Smooth muscle cell (in vitro differentiated cells): ENCODE measurements around the gene GSTT2B. TPM values are rescaled to one million over a fixed set of nuclear protein-coding genes. Genes with fewer than 3 reads are reported as not detected.
A peak's percentile ranks its signal among the peaks of the same experiment; 100 is the strongest.
"Not testable (repeated sequence)": the region's sequence is repeated elsewhere in the genome, so short reads cannot be mapped to it uniquely, and the experiment has no call there.

Source experiments
- DNase-seq: peaks from one replicate; lab custom pipeline; 2025; ENCODE audit not compliant: unreplicated experiment; lab: John Stamatoyannopoulos, UW
- H2AFZ ChIP-seq: fragments of 200-600 bp; sonication (generic); 2 replicates; pipeline ENCODE4 v1.6.0; 2016; ENCODE audit warnings: antibody characterized with exemption, low read depth, mild to moderate bottlenecking
- H3F3A ChIP-seq: fragments of 200-600 bp; sonication (generic); 2 replicates; pipeline ENCODE4 v1.6.0; 2017; ENCODE audit warnings: antibody characterized with exemption, low read depth
- H3K27ac ChIP-seq: fragments of 200-600 bp; sonication (generic); 2 replicates; pipeline ENCODE4 v1.5.1; 2016; ENCODE audit warnings: low read depth, mild to moderate bottlenecking
- H3K27me3 ChIP-seq: fragments of 200-600 bp; sonication (generic); 2 replicates; pipeline ENCODE4 v1.6.1; 2016; ENCODE audit warnings: low read depth, mild to moderate bottlenecking
- H3K36me3 ChIP-seq: fragments of 200-600 bp; sonication (generic); 2 replicates; pipeline ENCODE4 v1.5.1; 2016; ENCODE audit warnings: low read depth
- H3K4me1 ChIP-seq: fragments of 200-600 bp; sonication (generic); 2 replicates; pipeline ENCODE4 v1.5.1; 2016; ENCODE audit warnings: low read depth
- H3K4me2 ChIP-seq: fragments of 200-600 bp; sonication (generic); 2 replicates; pipeline ENCODE4 v1.6.0; 2016; ENCODE audit warnings: mild to moderate bottlenecking
- H3K4me3 ChIP-seq: fragments of 200-600 bp; sonication (generic); 2 replicates; pipeline ENCODE4 v1.5.1; 2016; ENCODE audit warnings: mild to moderate bottlenecking
- H3K79me2 ChIP-seq: fragments of 200-600 bp; sonication (generic); 2 replicates; pipeline ENCODE4 v1.6.0; 2016; ENCODE audit warnings: low read depth, mild to moderate bottlenecking
- H3K9ac ChIP-seq: fragments of 200-600 bp; sonication (generic); 2 replicates; pipeline ENCODE4 v1.6.0; 2016; ENCODE audit warnings: low read depth
- H3K9me3 ChIP-seq: fragments of 200-600 bp; sonication (generic); replicated peaks from 2 replicates; pipeline ENCODE4 v1.5.1; 2016; ENCODE audit warnings: low read depth
- H4K20me1 ChIP-seq: fragments of 200-600 bp; sonication (generic); 2 replicates; pipeline ENCODE4 v1.6.0; 2016; ENCODE audit warnings: low read depth
- WGBS: methylation state at CpG from one replicate; pipeline ENCODE4 v1.1.7; 2016; ENCODE audit warnings: low lambda C conversion rate; 5-methylcytosine and 5-hydroxymethylcytosine counted together
- polyA plus RNA-seq: library from polyadenylated mRNA; unstranded; fragments of >200 nt; fragmentation: Nextera tagmentation; extraction: Ambion mirVana; gene quantifications from 2 replicates; pipeline ENCODE4 v1.2.1, GENCODE V29; 2016
- total RNA-seq: library from RNA; depleted of rRNA; stranded (reverse); fragments of >200 nt; gene quantifications from 2 replicates; pipeline ENCODE4 v1.2.3, GENCODE V29; 2014
- TF ChIP-seq, protein P1 (sequence below): fragments of 200-600 bp; sonication (generic); IDR thresholded peaks from 2 replicates; pipeline ENCODE4 v1.5.1; 2017; ENCODE audit warnings: borderline replicate concordance, mild to moderate bottlenecking, antibody characterized with exemption; ENCODE audit not compliant: insufficient read depth, poor library complexity, severe bottlenecking

The GSTT2B gene
- total and polyA plus RNA-seq, 2 experiments from 2014 or later, result 2.0 TPM; not detected in 1

DNA sequence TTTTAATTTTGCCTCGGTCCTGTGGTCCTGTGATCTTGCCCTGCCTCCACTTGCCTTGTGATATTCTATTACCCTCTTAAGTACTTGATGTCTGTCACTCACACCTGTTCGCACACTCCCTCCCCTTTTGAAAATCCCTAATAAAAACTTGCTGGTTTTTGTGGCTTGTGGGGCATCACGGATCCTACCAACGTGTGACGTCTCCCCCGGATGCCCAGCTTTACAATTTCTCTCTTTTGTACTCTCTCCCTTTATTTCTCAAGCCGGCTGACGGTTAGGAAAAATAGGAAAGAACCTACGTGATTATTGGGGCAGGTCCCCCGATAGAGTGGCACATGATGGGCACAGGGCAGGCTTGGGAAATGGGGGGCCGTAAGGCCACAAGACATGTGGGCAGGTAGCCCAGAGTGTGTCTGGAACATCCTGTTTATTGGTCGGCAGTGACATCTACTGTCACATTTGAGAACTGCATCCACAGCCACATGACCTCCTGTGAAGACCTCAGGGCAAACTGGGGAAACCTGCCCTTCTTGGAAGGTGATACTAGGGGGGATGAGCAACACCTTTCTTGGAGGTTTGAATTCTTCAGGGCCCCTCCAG lies 4.6 kb downstream of the GSTT2B start:
- H3F3A ChIP-seq, H3K36me3 ChIP-seq, H3K4me1 ChIP-seq, H4K20me1 ChIP-seq, H3K9me3 ChIP-seq, H3K27ac ChIP-seq, H3K9ac ChIP-seq, H3K79me2 ChIP-seq, H3K4me3 ChIP-seq, H3K27me3 ChIP-seq, H2AFZ ChIP-seq: not testable (repeated sequence)
- peak; percentile 14 for DNase-seq
- H3K4me2 ChIP-seq, result peak overlapping the region; percentile 59
- TF ChIP-seq, protein P1, sequence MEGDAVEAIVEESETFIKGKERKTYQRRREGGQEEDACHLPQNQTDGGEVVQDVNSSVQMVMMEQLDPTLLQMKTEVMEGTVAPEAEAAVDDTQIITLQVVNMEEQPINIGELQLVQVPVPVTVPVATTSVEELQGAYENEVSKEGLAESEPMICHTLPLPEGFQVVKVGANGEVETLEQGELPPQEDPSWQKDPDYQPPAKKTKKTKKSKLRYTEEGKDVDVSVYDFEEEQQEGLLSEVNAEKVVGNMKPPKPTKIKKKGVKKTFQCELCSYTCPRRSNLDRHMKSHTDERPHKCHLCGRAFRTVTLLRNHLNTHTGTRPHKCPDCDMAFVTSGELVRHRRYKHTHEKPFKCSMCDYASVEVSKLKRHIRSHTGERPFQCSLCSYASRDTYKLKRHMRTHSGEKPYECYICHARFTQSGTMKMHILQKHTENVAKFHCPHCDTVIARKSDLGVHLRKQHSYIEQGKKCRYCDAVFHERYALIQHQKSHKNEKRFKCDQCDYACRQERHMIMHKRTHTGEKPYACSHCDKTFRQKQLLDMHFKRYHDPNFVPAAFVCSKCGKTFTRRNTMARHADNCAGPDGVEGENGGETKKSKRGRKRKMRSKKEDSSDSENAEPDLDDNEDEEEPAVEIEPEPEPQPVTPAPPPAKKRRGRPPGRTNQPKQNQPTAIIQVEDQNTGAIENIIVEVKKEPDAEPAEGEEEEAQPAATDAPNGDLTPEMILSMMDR, result peak; percentile 86
- 13% methylated on average over 12 of the region's 12 CpGs for whole genome bisulfite sequencing

DNA sequence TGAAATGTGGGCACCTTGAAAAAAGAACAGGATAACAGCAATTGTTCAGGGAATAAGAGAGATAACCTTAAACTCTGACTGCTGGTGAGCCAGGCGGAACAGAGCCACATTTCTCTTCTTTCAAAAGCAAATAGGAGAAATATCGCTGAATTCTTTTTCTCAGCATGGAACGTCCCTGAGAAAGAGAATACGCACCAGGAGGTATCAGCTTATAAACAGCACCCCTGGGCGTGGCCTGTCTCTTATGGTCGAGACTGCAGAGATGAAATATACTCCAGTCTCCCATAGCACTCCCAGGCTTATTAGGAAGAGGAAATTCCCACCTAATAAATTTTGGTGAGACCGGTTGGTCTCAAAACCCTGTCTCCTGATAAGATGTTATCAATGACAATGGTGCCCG lies 5.1 kb downstream of the GSTT2B start:
- H3K36me3 ChIP-seq, H3K4me2 ChIP-seq, H3K4me3 ChIP-seq, DNase-seq, H3K9ac ChIP-seq, H3K79me2 ChIP-seq, H3K4me1 ChIP-seq, H4K20me1 ChIP-seq, H2AFZ ChIP-seq, H3K27ac ChIP-seq, H3K9me3 ChIP-seq, H3K27me3 ChIP-seq, H3F3A ChIP-seq: not testable (repeated sequence)
- 38% methylated on average over 8 of the region's 8 CpGs for WGBS

DNA sequence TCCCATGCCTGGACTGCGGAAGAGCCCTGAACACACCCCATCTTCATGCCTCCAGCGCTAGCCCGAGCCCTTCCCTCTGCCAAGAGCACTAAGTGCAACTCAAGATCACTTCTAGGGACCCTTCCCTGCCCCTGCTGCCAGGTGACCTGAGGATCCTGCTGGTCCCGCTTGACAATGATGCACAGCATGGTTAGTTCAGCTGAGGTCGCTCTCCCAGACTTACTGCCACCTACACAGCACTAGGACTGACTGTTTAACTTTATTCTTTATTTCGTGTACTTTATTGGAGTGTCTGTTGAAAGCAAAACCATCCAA lies 6.0 kb downstream of the GSTT2B start:
- not testable (repeated sequence) for H4K20me1 ChIP-seq, H3F3A ChIP-seq, H3K27me3 ChIP-seq, H3K27ac ChIP-seq, H3K4me2 ChIP-seq, H3K36me3 ChIP-seq, DNase-seq, H3K79me2 ChIP-seq, H3K9ac ChIP-seq, H3K9me3 ChIP-seq, H3K4me3 ChIP-seq, H2AFZ ChIP-seq, H3K4me1 ChIP-seq
- 60% methylated on average over 6 of the region's 6 CpGs for WGBS

DNA sequence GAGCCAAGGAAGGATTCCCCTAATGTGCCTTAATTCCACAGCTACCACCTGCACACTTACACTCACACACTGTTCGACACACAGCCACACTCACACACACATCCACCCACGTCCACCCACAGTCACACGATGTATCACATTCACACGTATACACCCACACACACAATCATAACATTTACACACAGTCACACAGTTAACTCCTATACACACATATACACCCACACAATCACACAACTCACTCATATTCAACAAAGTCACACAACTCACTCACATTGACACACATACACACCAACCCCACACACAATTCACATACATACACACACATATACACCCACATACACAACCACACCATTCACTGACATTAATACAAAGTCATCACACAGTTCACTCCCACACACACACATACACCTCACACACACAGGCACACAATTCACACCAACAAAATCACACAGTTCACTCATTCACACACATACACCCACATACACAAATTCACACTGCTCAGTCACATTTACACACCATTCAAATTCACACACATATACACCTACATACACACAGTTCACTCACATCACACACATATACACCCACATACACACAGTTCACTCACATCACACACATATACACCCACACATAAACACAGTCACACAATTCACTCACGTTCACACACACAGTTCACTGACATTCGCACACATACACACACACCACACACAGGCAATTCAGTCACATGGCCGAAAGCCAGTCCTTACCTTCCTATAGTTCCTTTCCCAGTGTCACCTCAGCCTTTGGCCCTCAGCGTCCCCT lies 6.6 kb downstream of the GSTT2B start:
- H3K9me3 ChIP-seq, H3K4me3 ChIP-seq, H3K79me2 ChIP-seq, H3K4me1 ChIP-seq, H3K27ac ChIP-seq, H3F3A ChIP-seq, H3K4me2 ChIP-seq, H3K9ac ChIP-seq, DNase-seq, H3K36me3 ChIP-seq, H2AFZ ChIP-seq, H4K20me1 ChIP-seq, H3K27me3 ChIP-seq: not testable (repeated sequence)
- 75% methylated on average over 7 of the region's 8 CpGs for WGBS

DNA sequence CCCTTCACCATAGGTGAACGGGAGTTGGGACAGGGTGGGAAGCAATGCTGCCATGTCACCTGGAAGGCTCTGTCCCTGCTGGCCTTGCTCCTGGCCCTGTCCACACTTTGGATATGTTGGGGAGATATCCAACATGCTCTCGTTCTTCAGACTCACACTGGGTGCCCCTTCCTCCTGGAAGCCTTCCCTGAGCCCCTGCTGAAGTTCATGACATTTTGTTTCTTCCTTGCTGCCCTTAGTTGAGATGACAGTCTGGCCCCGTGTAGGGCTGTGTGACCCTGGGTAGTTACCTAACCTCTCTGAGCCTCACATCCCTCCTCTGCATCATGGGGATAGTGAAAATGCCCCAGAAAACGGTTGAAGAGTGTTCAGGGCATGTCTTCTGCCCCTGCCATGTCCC lies 7.5 kb downstream of the GSTT2B start:
- not testable (repeated sequence) for H3K79me2 ChIP-seq, DNase-seq, H2AFZ ChIP-seq, H3K9me3 ChIP-seq, H3K4me3 ChIP-seq, H3K27ac ChIP-seq, H4K20me1 ChIP-seq, H3K4me1 ChIP-seq, H3K36me3 ChIP-seq, H3K9ac ChIP-seq, H3F3A ChIP-seq, H3K27me3 ChIP-seq, H3K4me2 ChIP-seq
- 86% methylated on average over 4 of the region's 4 CpGs for WGBS

DNA sequence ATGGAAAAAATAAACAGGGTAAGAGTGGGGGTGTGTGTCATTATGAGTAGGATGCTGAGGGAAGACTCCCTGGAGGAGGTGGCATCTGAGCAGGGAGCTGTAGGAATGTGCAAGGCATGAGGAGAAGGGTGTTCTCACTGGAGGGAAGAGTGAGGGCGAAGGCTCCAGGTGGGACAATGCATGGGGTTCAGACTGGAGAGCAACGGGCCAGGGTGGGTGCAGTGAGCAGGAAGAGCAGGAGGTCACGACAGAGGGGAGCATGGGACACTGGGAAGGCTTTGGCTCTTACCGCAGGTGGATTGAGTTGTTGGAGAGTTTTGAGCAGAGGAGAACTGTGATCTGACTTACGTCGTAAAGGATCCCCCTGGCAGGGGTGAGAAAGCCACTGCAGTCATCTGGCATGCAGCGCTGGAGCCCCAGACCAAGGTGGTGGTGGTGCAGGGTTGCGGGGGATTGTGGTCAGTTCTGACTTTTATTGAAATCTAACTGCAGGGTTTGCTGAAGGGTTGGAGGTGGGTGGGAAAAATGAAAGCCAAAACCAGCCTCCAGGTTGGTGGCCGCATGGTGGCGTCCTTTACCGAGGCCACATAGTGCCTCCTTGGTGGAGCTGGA lies 8.1 kb downstream of the GSTT2B start:
- H4K20me1 ChIP-seq, H3K36me3 ChIP-seq, DNase-seq, H3K9ac ChIP-seq, H3F3A ChIP-seq, H3K27ac ChIP-seq, H3K79me2 ChIP-seq, H3K4me1 ChIP-seq, H3K4me3 ChIP-seq, H3K9me3 ChIP-seq, H3K4me2 ChIP-seq, H2AFZ ChIP-seq, H3K27me3 ChIP-seq: not testable (repeated sequence)
- 79% methylated on average over 11 of the region's 11 CpGs for WGBS

DNA sequence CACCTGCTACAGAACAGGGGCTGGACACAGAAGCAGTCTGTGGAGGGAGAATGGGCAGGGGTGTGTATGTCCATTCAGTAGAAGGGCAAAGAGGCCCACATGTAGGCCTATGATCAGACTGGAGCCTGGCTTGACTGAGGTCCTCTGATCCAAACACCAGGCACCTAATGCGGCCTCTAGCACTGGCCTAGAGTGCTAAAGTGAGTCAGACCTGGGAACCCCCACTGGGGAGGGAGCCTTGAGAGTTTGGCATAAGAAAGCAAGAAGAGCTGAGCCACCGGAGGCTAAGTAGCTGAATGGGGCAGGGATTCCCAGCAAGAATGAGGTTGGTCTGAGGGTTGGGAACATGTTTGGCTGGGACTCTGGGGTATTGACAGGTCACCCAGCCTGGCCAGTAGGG lies 9.6 kb downstream of the GSTT2B start:
- H3K4me1 ChIP-seq, H3K27me3 ChIP-seq, H3K36me3 ChIP-seq, H3K9ac ChIP-seq, H3K9me3 ChIP-seq, H3K27ac ChIP-seq, DNase-seq, H2AFZ ChIP-seq, H3K79me2 ChIP-seq, H3F3A ChIP-seq, H3K4me3 ChIP-seq, H4K20me1 ChIP-seq, H3K4me2 ChIP-seq: not testable (repeated sequence)
- 94% methylated on average over 2 of the region's 2 CpGs for whole genome bisulfite sequencing
